GM10266 (cell line): ENCODE measurements around the gene LPAR6.
"Not testable (repeated sequence)": the region's sequence is repeated elsewhere in the genome, so short reads cannot be mapped to it uniquely, and the experiment has no call there.

Experiments
- DNase-seq: peaks from one replicate; pipeline ENCODE4 v3.0.0; 2012; ENCODE audit errors: extremely low spot score
- TF ChIP-seq, protein P1 (sequence below): IDR thresholded peaks from 2 replicates; pipeline ENCODE4 v1.5.1; 2012; ENCODE audit warnings: mild to moderate bottlenecking, low read depth; ENCODE audit not compliant: control insufficient read depth, insufficient read depth; ENCODE audit errors: missing control alignments

Gene LPAR6

DNA sequence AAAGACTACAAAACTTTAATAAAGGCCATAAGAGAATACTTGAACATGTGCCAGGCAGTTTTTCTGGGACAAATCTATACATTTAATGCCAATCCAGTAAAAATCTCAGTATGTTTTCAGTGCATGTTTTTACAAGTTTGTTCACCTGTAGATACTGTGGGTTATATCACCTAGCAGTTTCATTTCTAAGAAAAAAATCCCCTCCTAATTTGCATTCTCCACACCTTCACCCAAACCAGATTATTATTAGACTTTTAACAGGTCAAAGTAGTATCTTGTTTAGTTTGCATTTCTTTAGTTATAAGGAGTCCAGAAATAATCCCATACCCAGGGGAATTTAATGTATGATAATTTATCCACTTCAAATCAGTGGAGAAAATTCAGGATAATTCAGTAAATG is 17.0 kb upstream of the LPAR6 start:
- no peak for DNase-seq
- TF ChIP-seq, protein P1, sequence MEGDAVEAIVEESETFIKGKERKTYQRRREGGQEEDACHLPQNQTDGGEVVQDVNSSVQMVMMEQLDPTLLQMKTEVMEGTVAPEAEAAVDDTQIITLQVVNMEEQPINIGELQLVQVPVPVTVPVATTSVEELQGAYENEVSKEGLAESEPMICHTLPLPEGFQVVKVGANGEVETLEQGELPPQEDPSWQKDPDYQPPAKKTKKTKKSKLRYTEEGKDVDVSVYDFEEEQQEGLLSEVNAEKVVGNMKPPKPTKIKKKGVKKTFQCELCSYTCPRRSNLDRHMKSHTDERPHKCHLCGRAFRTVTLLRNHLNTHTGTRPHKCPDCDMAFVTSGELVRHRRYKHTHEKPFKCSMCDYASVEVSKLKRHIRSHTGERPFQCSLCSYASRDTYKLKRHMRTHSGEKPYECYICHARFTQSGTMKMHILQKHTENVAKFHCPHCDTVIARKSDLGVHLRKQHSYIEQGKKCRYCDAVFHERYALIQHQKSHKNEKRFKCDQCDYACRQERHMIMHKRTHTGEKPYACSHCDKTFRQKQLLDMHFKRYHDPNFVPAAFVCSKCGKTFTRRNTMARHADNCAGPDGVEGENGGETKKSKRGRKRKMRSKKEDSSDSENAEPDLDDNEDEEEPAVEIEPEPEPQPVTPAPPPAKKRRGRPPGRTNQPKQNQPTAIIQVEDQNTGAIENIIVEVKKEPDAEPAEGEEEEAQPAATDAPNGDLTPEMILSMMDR: no peak

DNA sequence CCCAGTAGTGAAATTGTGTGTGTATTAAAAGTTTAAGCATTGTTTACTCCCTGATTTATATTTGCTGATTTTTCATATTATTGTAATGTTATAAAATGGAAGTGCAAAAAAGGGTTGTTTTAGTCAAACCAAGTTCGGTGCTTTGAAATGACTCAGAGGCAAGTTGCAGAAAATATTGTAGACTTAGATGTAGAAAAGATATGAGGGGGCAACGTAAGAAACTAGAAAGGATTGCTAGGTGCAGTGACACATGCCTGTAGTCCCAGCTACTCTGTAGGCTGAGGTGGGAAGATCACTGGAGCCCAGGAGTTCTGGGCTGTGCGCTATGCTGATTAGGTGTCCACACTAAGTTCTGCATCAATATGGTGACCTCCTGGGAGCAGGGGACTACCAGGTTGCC is 16.1 kb upstream of the LPAR6 start:
- TF ChIP-seq, protein P1: no peak
- DNase-seq: no peak

DNA sequence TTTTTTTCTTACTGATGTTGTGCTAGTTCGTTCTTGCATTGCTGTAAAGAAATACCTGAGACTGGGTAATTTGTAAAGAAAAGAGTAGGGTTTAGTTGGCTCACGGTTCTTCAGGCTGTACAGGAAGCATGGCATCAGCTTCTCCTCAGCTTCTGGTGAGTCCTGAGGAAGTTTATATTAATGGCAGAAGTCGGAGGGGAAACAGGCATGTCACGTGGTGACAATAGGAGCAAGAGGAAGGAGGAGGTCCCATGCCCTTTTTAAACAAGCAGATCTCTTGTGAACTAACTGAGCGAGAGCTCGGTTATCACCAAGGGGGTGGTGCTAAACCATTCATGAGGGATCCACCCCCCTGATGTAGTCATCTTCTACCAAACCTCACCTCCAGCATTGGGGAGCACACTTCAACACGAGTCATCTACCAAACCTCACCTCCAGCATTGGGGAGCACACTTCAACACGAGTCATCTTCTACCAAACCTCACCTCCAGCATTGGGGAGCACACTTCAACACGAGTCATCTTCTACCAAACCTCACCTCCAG is 13.9 kb upstream of the LPAR6 start:
- not testable (repeated sequence) for DNase-seq

DNA sequence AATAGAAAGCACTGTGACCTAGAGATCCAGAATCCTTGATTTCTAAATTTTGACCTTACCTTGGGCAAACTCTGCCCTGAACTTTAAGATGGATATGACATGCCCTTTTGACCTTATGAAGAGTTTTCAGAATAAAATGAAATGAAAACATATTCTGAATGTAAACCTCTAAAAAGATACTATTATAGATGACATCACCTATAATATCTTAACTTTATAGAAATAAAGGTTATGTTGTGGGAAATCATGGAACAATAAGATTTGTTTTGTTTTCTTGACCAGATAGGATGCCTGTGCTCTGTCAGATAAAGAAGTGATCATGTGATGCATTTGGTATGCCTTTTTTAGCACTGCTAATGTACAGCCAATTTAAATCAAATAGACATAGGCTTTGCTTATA is 13.1 kb upstream of the LPAR6 start:
- DNase-seq: no peak
- TF ChIP-seq, protein P1: no peak

DNA sequence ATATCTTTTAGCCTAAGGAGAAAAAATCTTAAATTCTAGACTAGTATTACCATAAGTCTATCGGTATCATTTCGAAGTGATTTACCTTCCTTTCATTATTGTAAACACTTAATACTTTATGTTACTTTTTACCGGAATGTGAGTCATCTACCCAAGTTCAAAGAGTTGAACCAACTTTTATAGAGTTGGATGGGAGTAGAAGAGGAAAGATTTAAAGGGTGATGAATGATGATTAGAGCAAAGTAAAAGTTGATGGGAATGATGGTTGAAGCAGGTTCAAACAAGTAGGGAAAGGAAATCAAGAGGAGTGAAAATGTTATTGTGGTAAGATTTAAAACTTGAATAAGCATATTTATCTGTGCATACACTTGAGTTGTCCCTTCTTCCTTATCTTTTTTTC is 11.3 kb upstream of the LPAR6 start:
- DNase-seq: no peak
- TF ChIP-seq, protein P1: no peak

DNA sequence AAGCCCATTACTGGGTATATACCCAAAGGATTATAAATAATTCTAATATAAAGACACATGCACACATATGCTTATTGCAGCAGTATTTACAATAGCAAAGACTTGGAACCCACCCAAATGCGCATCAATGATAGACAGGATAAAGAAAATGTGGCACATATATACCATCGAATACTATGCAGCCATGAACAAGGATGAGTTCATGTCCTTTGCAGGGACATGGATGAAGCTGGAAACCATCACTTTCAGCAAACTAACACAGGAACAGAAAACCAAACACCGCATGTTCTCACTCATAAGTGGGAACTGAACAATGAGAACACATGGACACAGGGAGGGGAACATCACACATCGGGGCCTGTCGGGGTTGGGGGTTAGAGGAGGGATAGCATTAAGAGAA is 9.1 kb upstream of the LPAR6 start:
- DNase-seq: not testable (repeated sequence)

DNA sequence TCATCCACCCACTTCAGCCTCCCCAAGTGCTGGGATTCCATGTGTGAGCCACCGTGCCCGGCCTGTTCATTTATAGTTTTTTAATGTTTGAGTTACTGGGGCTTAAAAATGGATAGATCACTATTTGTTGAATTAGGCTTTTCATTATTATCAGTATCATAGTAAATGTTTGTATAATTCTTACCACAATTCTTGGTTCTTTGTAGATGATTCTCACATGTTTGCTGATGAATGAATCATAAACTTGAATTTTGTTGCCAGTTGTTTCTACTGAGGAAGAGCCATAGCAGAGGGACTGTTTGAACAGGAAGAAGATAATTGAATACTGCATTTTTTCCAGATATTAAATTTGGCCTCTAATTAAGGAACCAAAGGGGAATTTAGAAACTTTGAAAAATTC is 2.6 kb upstream of the LPAR6 start:
- TF ChIP-seq, protein P1: no peak
- DNase-seq: no peak

DNA sequence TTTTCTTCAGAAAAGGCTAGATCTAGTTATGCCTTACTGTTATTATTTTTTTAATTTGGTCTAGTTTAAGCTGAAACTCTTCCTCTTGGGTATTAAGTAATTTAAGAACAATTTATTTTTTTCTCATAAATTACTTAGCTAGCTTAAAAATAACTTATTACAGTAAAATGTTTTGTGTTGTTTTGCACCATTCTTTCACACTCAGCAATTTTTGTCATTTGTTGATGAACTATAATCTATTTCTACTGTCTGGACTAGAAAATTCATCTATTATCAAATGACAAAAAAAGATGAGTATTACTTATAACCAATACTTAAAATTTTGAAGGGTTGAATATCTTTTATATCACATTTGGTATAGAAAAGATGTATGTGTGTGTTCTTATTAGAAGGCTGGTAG is 1.6 kb upstream of the LPAR6 start:
- no peak for DNase-seq
- TF ChIP-seq, protein P1: no peak
